ENCODE results near the gene OR8B12.

The OR8B12 gene

DNA sequence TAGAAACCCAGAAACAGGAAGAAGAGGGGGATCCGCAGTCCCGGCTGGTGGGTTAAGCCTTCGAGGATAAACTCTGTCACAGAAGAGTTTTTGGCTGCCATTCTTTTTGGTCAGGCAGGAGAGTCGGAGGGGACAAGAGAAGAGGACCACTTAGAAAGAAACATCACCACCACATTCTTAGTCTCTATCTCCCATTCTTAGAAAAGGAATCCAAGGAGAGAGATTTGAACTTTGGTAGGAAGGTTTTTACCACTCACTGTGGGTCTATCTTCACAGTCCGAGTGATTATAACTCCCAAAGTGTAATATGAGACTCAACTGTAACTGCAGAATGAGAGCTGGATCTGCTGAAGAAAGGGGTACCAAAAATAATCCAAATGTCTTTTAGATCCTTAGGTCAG lies at the start of gene OR8B12:
Gene OR8B12, minus strand, starts transcription at position 101 of the 400 bp plus-strand sequence. Its CDS starts 0 bp downstream, at position 101.
- no peak for DNase-seq

DNA sequence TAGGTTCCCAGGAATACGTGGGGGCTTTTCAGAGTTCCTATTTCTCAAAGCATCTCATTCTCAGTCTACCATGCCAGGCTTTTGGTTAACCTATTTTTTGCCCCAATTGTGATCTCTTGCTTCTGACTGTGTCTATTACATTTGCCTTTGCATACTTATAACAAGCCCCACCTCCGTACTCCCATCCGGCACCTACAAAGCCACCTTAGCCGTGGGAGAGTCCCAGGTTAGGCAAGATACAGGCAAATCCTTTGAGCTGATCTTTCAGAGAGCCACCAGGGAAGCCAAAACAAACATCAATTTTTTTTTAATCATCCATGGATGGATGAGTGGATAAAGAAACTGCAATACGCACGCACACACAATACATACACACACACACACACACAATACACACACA lies 49.2 kb upstream of the OR8B12 start:
- DNase-seq = no peak

GRCh38 chr11:124591430-124591829 lies 48.0 kb upstream of the OR8B12 start:
- DNase-seq = no peak

GRCh38 chr11:124586238-124586860 lies 42.9 kb upstream of the OR8B12 start:
- peak; percentile 54 for DNase-seq

DNA sequence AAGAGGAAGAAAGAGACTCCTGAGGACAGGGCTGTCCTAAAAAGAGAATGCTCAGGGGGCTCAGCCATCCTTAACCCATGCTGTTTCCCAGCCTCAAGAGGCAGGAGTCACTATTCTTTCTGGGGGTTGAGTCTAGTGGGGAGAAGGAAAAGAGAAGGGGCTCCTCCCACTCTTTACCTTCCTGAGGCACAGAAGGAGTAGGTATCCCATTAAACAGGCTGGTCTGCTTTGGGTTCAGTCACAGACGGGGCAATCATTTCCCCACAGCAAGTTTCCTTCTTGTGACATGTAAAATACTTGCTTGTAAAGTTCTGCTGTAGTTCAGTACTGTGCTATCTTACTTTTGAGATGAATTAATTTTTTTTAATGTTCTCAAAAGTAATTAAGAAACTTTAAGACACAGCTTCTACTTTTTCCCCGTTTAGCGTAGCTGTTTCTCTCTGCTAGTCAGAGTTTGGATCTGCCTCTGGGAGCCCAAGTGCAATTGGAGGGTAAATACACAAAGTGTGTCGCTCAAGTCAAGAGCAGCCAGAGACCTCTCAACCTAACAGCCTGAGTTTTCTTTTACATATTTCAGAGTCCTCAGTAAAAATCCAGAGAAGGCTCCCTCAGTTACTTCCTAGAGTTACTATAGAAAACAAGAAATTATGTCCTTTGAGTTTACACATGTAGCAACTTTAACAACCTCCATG lies 41.4 kb upstream of the OR8B12 start:
- no peak for DNase-seq

- no peak for DNase-seq
These were observed 40.3 kb upstream of the OR8B12 start for GRCh38 chr11:124583781-124584180.

DNA sequence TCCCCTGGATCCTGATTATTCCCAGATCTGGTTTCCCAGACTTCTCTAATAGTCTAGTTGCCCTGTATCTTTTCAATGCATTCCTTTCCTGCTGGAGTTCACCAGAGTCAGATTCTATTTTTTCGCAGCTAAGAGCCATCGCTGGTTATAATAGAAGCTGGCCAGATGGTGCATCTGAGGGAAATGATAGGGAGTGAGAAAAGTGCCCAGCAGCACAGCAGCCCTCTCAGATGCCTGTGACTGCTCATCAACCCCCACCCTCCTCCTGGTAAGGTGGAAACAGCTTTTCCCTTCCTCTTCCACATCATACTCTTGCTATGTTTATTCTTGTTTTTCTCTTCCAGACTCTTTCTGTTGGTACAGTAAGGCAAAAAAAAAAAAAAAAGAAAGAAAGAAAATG lies 39.1 kb upstream of the OR8B12 start:
- no peak for DNase-seq

DNA sequence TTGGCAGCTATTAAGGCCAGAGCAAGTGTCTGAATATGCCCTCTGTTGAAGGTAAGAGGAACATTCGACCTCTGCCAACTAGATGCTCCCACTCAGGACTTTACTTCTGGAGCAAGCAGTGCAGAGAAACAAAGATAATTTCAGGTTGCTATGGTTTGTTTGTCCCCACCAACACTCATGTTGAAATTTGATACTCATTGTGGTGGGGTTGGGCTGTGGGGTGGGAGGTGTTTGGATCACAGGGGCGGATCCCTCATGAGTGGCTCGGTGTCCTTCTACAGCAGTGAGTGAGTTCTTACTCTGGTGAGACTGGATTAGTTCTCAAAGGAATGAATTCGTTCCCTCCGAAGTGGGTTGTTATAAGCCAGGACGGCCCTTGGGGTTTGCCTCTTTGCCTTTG lies 38.4 kb upstream of the OR8B12 start:
- DNase-seq = no peak

DNA sequence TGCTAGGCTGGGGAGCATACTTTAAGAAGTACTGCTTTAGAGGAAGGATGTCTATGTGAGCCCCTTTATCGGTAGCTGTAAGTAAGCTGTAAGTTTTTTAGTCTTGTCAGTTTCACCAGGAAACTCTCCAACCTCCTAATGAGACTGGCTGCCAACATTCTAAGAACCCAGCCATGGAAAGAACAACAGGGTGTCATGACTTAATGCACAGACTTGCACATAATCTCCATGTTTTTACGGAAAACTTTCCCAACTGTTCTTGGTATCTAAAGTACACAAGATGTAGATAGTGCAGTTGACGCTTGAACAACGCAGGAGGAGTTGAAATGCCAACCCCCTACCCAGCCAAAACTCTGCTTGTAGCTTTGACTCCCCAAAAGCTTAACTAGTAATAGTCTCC lies 35.3 kb upstream of the OR8B12 start:
- no peak for DNase-seq

DNA sequence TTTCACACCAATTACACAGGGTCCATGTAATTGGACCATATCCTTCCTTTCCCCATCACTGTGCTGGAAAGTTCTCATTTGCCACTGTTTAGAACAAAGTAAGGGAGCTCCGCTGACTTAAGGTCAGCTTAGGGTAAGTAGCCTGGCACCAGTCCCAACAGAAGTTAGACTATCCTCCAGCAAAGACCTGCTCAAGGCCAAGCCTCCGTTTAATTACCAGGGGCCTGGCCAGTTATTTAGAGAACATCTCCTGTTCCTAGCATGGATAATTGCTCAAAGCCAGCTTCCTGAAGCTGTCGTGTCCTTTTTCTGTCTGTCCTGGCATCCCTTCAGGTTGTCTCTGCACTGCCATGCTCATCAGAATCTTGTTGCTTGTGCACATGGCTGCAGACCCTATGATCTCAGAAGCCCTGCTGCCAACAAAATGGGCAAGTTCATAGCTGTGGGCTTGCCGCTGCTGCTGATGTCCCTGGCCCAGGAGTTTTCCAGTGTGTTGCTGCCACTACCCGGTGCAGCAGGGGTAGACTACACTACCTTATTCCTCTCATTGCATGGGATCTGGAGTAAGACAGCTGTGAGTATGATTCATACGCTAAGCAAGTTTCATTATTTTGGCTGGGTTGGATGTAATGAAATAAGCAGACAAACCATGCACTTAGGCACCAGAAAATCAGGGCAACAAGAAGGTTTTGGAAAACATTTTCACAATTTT lies 34.4 kb upstream of the OR8B12 start:
- no peak for DNase-seq

DNA sequence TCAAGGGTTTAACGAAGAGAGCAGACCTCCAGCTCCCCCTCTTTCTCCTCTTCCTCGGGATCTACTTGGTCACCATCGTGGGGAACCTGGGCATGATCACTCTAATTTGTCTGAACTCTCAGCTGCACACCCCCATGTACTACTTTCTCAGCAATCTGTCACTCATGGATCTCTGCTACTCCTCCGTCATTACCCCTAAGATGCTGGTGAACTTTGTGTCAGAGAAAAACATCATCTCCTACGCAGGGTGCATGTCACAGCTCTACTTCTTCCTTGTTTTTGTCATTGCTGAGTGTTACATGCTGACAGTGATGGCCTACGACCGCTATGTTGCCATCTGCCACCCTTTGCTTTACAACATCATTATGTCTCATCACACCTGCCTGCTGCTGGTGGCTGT lies 26.7 kb upstream of the OR8B12 start:
- no peak for DNase-seq

GRCh38 chr11:124569697-124570096 lies 26.2 kb upstream of the OR8B12 start, which contains the start of gene OR8A1:
Gene OR8A1, plus strand, starts transcription at chr11:124569997. Its CDS starts 123 bp downstream, at chr11:124570120.
- DNase-seq = no peak

- no peak for DNase-seq
These were observed 13.4 kb upstream of the OR8B12 start for GRCh38 chr11:124556828-124557227.

GRCh38 chr11:124551987-124552386 lies 8.5 kb upstream of the OR8B12 start:
- no peak for DNase-seq

GRCh38 chr11:124551189-124551588 lies 7.7 kb upstream of the OR8B12 start:
- no peak for DNase-seq

GRCh38 chr11:124543145-124543544 lies 309 bp downstream of the OR8B12 start:
- no peak for DNase-seq

GRCh38 chr11:124541204-124541603 lies 2.2 kb downstream of the OR8B12 start:
- no peak for DNase-seq

DNA sequence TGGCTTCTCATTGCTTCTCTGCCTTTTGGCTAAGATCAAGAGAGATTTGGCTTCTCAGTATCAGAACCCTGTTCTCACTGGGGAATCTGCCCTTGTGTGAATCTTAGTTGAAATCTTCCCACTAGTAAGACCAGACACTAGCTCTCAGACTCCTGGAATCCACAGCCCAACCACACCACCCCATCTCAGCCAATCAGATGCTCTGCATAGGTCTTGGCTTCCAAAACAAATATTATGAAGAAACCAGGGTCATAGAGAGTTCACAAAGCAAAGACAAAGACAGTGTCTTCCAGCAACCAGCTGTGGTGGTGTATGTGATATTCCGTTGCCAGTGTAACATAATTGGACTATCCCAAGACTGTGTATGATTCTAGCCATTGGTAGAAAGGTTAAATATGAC lies 5.4 kb downstream of the OR8B12 start:
- DNase-seq = peak; percentile 17

DNA sequence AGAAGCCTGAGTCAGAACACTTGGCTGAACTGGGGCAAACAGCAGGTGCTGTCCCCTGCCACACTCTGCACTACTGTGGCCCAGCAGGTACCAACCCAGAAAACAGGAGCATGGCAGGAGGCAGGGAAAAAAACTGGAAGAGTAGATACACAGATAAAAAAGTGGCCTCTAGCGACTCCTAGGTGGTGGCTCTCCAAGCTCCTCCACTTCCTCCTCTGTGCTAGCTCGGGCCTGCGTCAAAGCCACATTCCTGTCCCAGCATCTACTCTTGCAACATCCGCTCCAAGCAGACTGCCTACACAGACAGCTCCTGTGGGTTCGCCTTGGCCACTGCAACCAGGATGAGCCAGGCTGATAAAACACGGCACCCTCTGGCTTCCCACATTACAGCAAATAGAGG lies 6.9 kb downstream of the OR8B12 start:
- peak; percentile 39 for DNase-seq

GRCh38 chr11:124535552-124536232 lies 7.8 kb downstream of the OR8B12 start:
- peak; percentile 24 for DNase-seq

DNA sequence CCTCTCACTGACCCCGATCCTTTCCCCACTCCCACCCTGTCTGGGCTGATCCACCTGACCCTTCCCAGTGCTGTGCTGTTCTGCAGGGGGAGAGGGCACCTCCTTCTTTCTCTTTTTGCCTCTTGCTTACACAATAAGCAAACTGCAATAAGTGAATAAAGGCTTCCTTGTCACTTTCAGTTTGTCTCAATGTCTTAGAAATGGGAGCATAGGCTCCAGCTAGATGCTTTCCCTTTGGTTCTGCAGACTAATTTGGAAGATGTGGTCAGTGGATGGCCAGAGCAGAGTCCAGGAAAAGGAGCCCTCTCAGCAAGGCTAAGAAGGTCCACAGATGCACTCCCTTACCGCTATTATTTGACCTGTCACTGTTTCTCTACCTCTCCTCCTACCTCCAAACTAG lies 9.4 kb downstream of the OR8B12 start:
- DNase-seq = no peak

DNA sequence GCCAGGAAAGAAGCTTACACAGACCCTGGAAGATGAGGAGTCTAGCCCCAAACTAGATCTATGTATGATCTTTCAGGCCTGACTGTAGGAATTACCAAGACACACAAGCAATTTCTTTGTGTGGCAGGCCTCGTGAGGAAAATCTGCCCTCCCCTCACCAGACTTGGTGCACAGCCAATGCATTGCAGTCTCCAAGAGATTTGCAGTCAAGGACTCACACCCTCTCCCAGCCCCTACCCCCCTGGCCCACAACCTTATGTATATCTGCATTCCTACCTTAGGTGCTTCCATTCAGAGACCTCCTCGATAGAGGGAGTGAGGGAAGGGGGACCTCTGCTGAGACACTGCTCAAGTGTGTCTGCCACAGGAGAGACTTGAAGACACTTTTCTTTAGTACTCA lies 9.8 kb downstream of the OR8B12 start:
- no peak for DNase-seq

GRCh38 chr11:124520550-124520854 lies 23.0 kb downstream of the OR8B12 start:
- no peak for DNase-seq

All from fibroblast of skin of right quadriceps (primary cell).